HCT116 (cell line): Measurements from ENCODE around the gene SDK1. TPM values are rescaled to one million over a fixed set of nuclear protein-coding genes. Genes with fewer than 3 reads are reported as not detected.

Source experiments
- ATAC-seq: fragments of 200-7000 bp; cut with Tn5 transposase; 2 replicates; pipeline ENCODE4 v1.9.1; 2020; ENCODE audit warnings: mild to moderate bottlenecking, moderate library complexity
- BruUV-seq: library from RNA; stranded (reverse); fragments of 400-500 nt; replicated peaks from 2 replicates; lab custom pipeline; 2021; lab: Mats Ljungman, UMichigan
- CTCF ChIA-PET: fragments of 300-600 bp; sonication (Branson Sonifier 250); formaldehyde crosslinking; loops from one replicate; lab custom pipeline; 2021; ENCODE audit warnings: antibody characterized with exemption; lab: Charles Lee
- POLR2A ChIA-PET: fragments of 300-600, 350-600 bp; sonication (Branson Sonifier 250); formaldehyde crosslinking; loops from one replicate; lab custom pipeline; 2021; ENCODE audit warnings: antibody characterized with exemption; lab: Charles Lee
- RAD21 ChIA-PET, 2 experiments: fragments of 300-600 bp; sonication (Branson Sonifier 250); formaldehyde crosslinking; loops; one replicate each; lab custom pipeline; 2023; ENCODE audit warnings: low total read pairs in 2 of 2; ENCODE audit not compliant: uncharacterized antibody in 2 of 2, unreplicated experiment in 2 of 2, low non-redundant PET in 1 of 2; lab: Charles Lee
- DNase-seq: peaks from one replicate; pipeline ENCODE4 v3.0.0-alpha.2; 2010; ENCODE audit warnings: low read depth, low spot score
- H2AFZ ChIP-seq: fragments of 200-600 bp; shearing (Covaris generic), sonication (generic); 2 replicates; pipeline ENCODE4 v1.6.1; 2017; ENCODE audit warnings: low read depth, mixed run types, mixed read lengths, antibody characterized with exemption, low read length; ENCODE audit not compliant: poor library complexity, severe bottlenecking
- H3K27ac ChIP-seq: 2 replicates; pipeline ENCODE4 v1.5.1; 2012; ENCODE audit warnings: low read depth, low read length
- H3K27me3 ChIP-seq: fragments of 200-600 bp; sonication (generic); 2 replicates; pipeline ENCODE4 v1.6.1; 2016; ENCODE audit warnings: mixed run types, low read length, mixed read lengths; ENCODE audit not compliant: insufficient read depth
- H3K36me3 ChIP-seq, 2 experiments: fragments of 200-500 bp in 1 of 2; fragments of 200-600 bp in 1 of 2; sonication (Bioruptor generic) in 1 of 2; sonication (generic) in 1 of 2; 2 replicates each; pipeline versions ENCODE4 v1.5.1 to v1.6.1; 2014 to 2016; ENCODE audit warnings: low read length in 2 of 2, inconsistent platforms in 1 of 2, mixed read lengths in 1 of 2, mixed run types in 1 of 2; ENCODE audit not compliant: insufficient read depth in 2 of 2, control insufficient read depth in 1 of 2
- H3K4me1 ChIP-seq, 2 experiments: fragments of 200-600 bp in 1 of 2; sonication (generic) in 1 of 2; 2 replicates each; pipeline versions ENCODE4 v1.5.1 to v1.6.1; 2012 to 2017; ENCODE audit warnings: low read length in 2 of 2, inconsistent platforms in 1 of 2, mild to moderate bottlenecking in 1 of 2, mixed read lengths in 1 of 2, mixed run types in 1 of 2, moderate library complexity in 1 of 2; ENCODE audit not compliant: insufficient read depth in 2 of 2, control insufficient read depth in 1 of 2
- H3K4me2 ChIP-seq: fragments of 200-600 bp; sonication (generic); 2 replicates; pipeline ENCODE4 v1.6.1; 2017; ENCODE audit warnings: mixed run types, low read length, mixed read lengths
- H3K4me3 ChIP-seq, 2 experiments: fragments of 200-600 bp in 1 of 2; sonication (generic) in 1 of 2; replicated peaks in 1 of 2; 2 replicates each; pipeline ENCODE4 v1.5.1; 2011 to 2016; ENCODE audit warnings: low read length in 2 of 2, control low read depth in 1 of 2, low read depth in 1 of 2, mild to moderate bottlenecking in 1 of 2, mixed read lengths in 1 of 2, mixed run types in 1 of 2
- H3K79me2 ChIP-seq: fragments of 200-600 bp; sonication (generic); 2 replicates; pipeline ENCODE4 v1.6.1; 2017; ENCODE audit warnings: mild to moderate bottlenecking, mixed run types, low read length, moderate library complexity, mixed read lengths; ENCODE audit not compliant: insufficient read depth
- H3K9ac ChIP-seq: fragments of 200-600 bp; sonication (generic); 2 replicates; pipeline ENCODE4 v1.6.1; 2016; ENCODE audit warnings: low read length, mixed read lengths
- H3K9me2 ChIP-seq: fragments of 200-600 bp; sonication (generic), shearing (Covaris generic); 2 replicates; pipeline ENCODE4 v1.6.1; 2017; ENCODE audit warnings: mixed run types, mild to moderate bottlenecking, moderate library complexity; ENCODE audit not compliant: insufficient read depth
- H3K9me3 ChIP-seq, 2 experiments: fragments of 200-500 bp in 1 of 2; fragments of 200-600 bp in 1 of 2; sonication (Bioruptor generic) in 1 of 2; sonication (generic) in 1 of 2; 2 replicates each; pipeline ENCODE4 v1.6.1; 2014 to 2017; ENCODE audit warnings: low read length in 2 of 2, mixed read lengths in 2 of 2, inconsistent platforms in 1 of 2, low read depth in 1 of 2, mild to moderate bottlenecking in 1 of 2, mixed run types in 1 of 2, moderate library complexity in 1 of 2; ENCODE audit not compliant: control insufficient read depth in 1 of 2, insufficient read depth in 1 of 2
- H4K20me1 ChIP-seq: fragments of 200-600 bp; sonication (generic), shearing (Covaris generic); 2 replicates; pipeline ENCODE4 v1.6.1; 2017; ENCODE audit warnings: mixed run types, mild to moderate bottlenecking, moderate library complexity; ENCODE audit not compliant: insufficient read depth
- CBX3 ChIP-seq: IDR thresholded peaks from 2 replicates; pipeline ENCODE4 v1.6.1; 2012; ENCODE audit warnings: low read depth
- CEBPB ChIP-seq: IDR thresholded peaks from 2 replicates; pipeline ENCODE4 v1.6.1; 2012; ENCODE audit warnings: low read depth
- EGR1 ChIP-seq: IDR thresholded peaks from 2 replicates; pipeline ENCODE4 v1.6.1; 2012; ENCODE audit warnings: low read depth
- ELF1 ChIP-seq: IDR thresholded peaks from 2 replicates; pipeline ENCODE4 v1.6.1; 2012; ENCODE audit warnings: low read depth, borderline replicate concordance
- EZH2 ChIP-seq: fragments of 200-600 bp; sonication (generic); IDR thresholded peaks from 2 replicates; pipeline ENCODE4 v1.6.1; 2017; ENCODE audit warnings: antibody characterized with exemption, mixed run types
- FOSL1 ChIP-seq: IDR thresholded peaks from 2 replicates; pipeline ENCODE4 v1.6.1; 2012; ENCODE audit warnings: low read depth
- JUND ChIP-seq: IDR thresholded peaks from 2 replicates; pipeline ENCODE4 v1.6.1; 2012
- POLR2A ChIP-seq: IDR thresholded peaks from 2 replicates; pipeline ENCODE4 v1.7.0; 2011; ENCODE audit warnings: borderline replicate concordance; ENCODE audit not compliant: insufficient read depth, insufficient read length; ENCODE audit errors: extremely low read depth
- POLR2AphosphoS5 ChIP-seq: IDR thresholded peaks from 2 replicates; pipeline ENCODE4 v1.6.1; 2011; ENCODE audit warnings: mild to moderate bottlenecking, low read depth, low read length, moderate library complexity
- RAD21 ChIP-seq: IDR thresholded peaks from 2 replicates; pipeline ENCODE4 v1.6.1; 2012; ENCODE audit warnings: low read depth, mild to moderate bottlenecking
- SIN3A ChIP-seq: IDR thresholded peaks from 2 replicates; pipeline ENCODE4 v1.6.1; 2012; ENCODE audit warnings: low read depth
- SRF ChIP-seq: IDR thresholded peaks from 2 replicates; pipeline ENCODE4 v1.6.1; 2012; ENCODE audit warnings: low read depth
- YY1 ChIP-seq: IDR thresholded peaks from 2 replicates; pipeline ENCODE4 v1.6.1; 2011; ENCODE audit warnings: low read length, low read depth, moderate library complexity, mild to moderate bottlenecking; ENCODE audit not compliant: insufficient replicate concordance; ENCODE audit errors: extremely low read depth
- ZNF274 ChIP-seq: fragments of 200-500 bp; sonication (Bioruptor generic); IDR thresholded peaks from 2 replicates; pipeline ENCODE4 v1.6.1; 2014; ENCODE audit warnings: mild to moderate bottlenecking, low read depth, low read length, inconsistent platforms
- intact Hi-C: fragments of 100-400 bp; cut with micrococcal nuclease; formaldehyde crosslinking; loops from 2 replicates; pipeline ENCODE4 v1.10.0; 2022
- total RNA-seq: library from RNA; stranded (reverse); gene quantifications from one replicate; pipeline ENCODE4 v1.2.1, GENCODE V29; 2021; ENCODE audit not compliant: unreplicated experiment
- TF ChIP-seq, protein P1 (sequence below): IDR thresholded peaks from 2 replicates; pipeline ENCODE4 v1.6.1; 2012
- TF ChIP-seq, protein P2 (sequence below): IDR thresholded peaks from 2 replicates; pipeline ENCODE4 v1.6.1; 2011; ENCODE audit warnings: mild to moderate bottlenecking, low read length, moderate library complexity; ENCODE audit not compliant: insufficient replicate concordance; ENCODE audit errors: extremely low read depth
- TF ChIP-seq, protein P3 (sequence below): IDR thresholded peaks from 2 replicates; pipeline ENCODE4 v1.6.1; 2012
- TF ChIP-seq, protein P4 (sequence below), 3 experiments: fragments of 200-600 bp in 1 of 3; sonication (generic) in 1 of 3; IDR thresholded peaks in 2 of 3; conservative IDR thresholded peaks in 1 of 3; 2 replicates each; pipeline ENCODE4 v1.5.1; 2012 to 2017; ENCODE audit warnings: low read depth in 2 of 3, low read length in 2 of 3, antibody characterized with exemption in 1 of 3, borderline replicate concordance in 1 of 3, control low read depth in 1 of 3, mild to moderate bottlenecking in 1 of 3, mixed read lengths in 1 of 3, mixed run types in 1 of 3, moderate library complexity in 1 of 3; ENCODE audit not compliant: insufficient read depth in 1 of 3
- TF ChIP-seq, protein P5 (sequence below): IDR thresholded peaks from 2 replicates; pipeline ENCODE4 v1.6.1; 2012; ENCODE audit warnings: low read depth

The SDK1 gene
- total RNA-seq, 1 experiment from 2014 or later, result 0.05 TPM

DNA sequence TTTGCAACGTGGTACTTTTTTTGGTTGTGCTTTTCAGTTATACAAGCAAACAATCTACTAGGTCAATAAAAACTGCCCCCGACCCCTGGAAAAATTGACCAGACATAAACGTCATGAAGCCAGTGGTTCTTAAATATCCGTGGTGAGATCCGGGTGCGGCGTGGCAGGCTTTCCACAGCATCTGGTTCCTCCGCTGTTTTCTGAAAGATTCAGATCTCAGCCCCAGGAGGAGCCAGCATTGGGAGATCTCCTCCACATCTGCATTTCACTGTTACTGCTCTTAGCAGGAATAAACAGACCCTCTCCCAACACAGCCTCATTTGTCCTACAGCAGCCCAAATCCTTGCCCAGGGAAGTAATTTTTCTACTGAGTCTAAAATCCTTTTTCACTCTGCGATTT lies 716.7 kb downstream of the SDK1 start:
- H3K4me3 ChIP-seq, result no peak overlapping the region
- H3K27me3 ChIP-seq, result peaks cover 3% of the 10 kb centered on the region; the same call in 1 of the 2 replicates
- H3K9ac ChIP-seq, result no peak overlapping the region
- no peaks in the 10 kb centered on the region for H3K36me3 ChIP-seq
- no peak overlapping the region for H3K27ac ChIP-seq
- intact Hi-C loops, result no loop called here
- no peaks in the 10 kb centered on the region for H3K9me2 ChIP-seq
- no peak overlapping the region for H2AFZ ChIP-seq
- H4K20me1 ChIP-seq, result no peaks in the 10 kb centered on the region
- POLR2A ChIA-PET, result no interaction called here
- H3K79me2 ChIP-seq, result no peaks in the 10 kb centered on the region
- ATAC-seq (no peak), DNase-seq (no peak)
- no peak overlapping the region for H3K4me2 ChIP-seq
- TF ChIP-seq EZH2, result no peak
- no peak for TF ChIP-seq SIN3A
- no peak for TF ChIP-seq FOSL1
- TF ChIP-seq, protein P1, sequence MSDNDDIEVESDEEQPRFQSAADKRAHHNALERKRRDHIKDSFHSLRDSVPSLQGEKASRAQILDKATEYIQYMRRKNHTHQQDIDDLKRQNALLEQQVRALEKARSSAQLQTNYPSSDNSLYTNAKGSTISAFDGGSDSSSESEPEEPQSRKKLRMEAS, result no peak
- no peak for TF ChIP-seq CEBPB
- TF ChIP-seq, protein P2, sequence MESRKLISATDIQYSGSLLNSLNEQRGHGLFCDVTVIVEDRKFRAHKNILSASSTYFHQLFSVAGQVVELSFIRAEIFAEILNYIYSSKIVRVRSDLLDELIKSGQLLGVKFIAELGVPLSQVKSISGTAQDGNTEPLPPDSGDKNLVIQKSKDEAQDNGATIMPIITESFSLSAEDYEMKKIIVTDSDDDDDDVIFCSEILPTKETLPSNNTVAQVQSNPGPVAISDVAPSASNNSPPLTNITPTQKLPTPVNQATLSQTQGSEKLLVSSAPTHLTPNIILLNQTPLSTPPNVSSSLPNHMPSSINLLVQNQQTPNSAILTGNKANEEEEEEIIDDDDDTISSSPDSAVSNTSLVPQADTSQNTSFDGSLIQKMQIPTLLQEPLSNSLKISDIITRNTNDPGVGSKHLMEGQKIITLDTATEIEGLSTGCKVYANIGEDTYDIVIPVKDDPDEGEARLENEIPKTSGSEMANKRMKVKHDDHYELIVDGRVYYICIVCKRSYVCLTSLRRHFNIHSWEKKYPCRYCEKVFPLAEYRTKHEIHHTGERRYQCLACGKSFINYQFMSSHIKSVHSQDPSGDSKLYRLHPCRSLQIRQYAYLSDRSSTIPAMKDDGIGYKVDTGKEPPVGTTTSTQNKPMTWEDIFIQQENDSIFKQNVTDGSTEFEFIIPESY, result no peak
- TF ChIP-seq, protein P3, sequence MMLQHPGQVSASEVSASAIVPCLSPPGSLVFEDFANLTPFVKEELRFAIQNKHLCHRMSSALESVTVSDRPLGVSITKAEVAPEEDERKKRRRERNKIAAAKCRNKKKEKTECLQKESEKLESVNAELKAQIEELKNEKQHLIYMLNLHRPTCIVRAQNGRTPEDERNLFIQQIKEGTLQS, result no peak
- no peak for TF ChIP-seq CBX3
- TF ChIP-seq, protein P4, sequence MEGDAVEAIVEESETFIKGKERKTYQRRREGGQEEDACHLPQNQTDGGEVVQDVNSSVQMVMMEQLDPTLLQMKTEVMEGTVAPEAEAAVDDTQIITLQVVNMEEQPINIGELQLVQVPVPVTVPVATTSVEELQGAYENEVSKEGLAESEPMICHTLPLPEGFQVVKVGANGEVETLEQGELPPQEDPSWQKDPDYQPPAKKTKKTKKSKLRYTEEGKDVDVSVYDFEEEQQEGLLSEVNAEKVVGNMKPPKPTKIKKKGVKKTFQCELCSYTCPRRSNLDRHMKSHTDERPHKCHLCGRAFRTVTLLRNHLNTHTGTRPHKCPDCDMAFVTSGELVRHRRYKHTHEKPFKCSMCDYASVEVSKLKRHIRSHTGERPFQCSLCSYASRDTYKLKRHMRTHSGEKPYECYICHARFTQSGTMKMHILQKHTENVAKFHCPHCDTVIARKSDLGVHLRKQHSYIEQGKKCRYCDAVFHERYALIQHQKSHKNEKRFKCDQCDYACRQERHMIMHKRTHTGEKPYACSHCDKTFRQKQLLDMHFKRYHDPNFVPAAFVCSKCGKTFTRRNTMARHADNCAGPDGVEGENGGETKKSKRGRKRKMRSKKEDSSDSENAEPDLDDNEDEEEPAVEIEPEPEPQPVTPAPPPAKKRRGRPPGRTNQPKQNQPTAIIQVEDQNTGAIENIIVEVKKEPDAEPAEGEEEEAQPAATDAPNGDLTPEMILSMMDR (IDR thresholded peaks at IDR 0.05 in 2 of 3, conservative IDR thresholded peaks at IDR 0.05 in 1 of 3; ENCODE audit: borderline replicate concordance in 1 of 3, insufficient read depth in 1 of 3, low read depth in 2 of 3, low read length in 2 of 3), result no peak
- no peak for TF ChIP-seq ELF1
- TF ChIP-seq, protein P5, sequence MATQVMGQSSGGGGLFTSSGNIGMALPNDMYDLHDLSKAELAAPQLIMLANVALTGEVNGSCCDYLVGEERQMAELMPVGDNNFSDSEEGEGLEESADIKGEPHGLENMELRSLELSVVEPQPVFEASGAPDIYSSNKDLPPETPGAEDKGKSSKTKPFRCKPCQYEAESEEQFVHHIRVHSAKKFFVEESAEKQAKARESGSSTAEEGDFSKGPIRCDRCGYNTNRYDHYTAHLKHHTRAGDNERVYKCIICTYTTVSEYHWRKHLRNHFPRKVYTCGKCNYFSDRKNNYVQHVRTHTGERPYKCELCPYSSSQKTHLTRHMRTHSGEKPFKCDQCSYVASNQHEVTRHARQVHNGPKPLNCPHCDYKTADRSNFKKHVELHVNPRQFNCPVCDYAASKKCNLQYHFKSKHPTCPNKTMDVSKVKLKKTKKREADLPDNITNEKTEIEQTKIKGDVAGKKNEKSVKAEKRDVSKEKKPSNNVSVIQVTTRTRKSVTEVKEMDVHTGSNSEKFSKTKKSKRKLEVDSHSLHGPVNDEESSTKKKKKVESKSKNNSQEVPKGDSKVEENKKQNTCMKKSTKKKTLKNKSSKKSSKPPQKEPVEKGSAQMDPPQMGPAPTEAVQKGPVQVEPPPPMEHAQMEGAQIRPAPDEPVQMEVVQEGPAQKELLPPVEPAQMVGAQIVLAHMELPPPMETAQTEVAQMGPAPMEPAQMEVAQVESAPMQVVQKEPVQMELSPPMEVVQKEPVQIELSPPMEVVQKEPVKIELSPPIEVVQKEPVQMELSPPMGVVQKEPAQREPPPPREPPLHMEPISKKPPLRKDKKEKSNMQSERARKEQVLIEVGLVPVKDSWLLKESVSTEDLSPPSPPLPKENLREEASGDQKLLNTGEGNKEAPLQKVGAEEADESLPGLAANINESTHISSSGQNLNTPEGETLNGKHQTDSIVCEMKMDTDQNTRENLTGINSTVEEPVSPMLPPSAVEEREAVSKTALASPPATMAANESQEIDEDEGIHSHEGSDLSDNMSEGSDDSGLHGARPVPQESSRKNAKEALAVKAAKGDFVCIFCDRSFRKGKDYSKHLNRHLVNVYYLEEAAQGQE, result no peak
- TF ChIP-seq YY1, result no peak
- no peak for TF ChIP-seq SRF
- no peak for TF ChIP-seq ZNF274
- no peak for TF ChIP-seq POLR2A
- no peak for TF ChIP-seq EGR1
- no peak for TF ChIP-seq JUND
- no peak for TF ChIP-seq POLR2AphosphoS5
- TF ChIP-seq RAD21, result no peak
- no peaks in the 10 kb centered on the region; a peak in 1 of 4 replicates for H3K9me3 ChIP-seq
- BruUV-seq, result no TSS peak
- CTCF ChIA-PET, result no interaction called here
- no peaks in the 10 kb centered on the region for H3K4me1 ChIP-seq
- RAD21 ChIA-PET, result no interaction called here
